Measurements from ENCODE around the gene FBXO21.
"Not testable (repeated sequence)": the region's sequence is repeated elsewhere in the genome, so short reads cannot be mapped to it uniquely, and the experiment has no call there.

GRCh38 chr12:117195027-117195426 is 4.8 kb upstream of the FBXO21 start:
- TF ChIP-seq, protein P1, sequence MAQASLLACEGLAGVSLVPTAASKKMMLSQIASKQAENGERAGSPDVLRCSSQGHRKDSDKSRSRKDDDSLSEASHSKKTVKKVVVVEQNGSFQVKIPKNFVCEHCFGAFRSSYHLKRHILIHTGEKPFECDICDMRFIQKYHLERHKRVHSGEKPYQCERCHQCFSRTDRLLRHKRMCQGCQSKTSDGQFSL (CRISPR knock-in tag; IDR thresholded peaks at IDR 0.05) = not testable (repeated sequence)
- TF ChIP-seq FOXC1 (CRISPR knock-in tag; IDR thresholded peaks at IDR 0.05; ENCODE audit: borderline replicate concordance); SP2 (CRISPR knock-in tag; IDR thresholded peaks at IDR 0.05): not testable (repeated sequence)

Measured in HepG2 (cell line).